ENCODE measurements around the gene TIMP2.
A peak's percentile ranks its signal among the peaks of the same experiment; 100 is the strongest.

TIMP2 gene

GRCh38 chr17:78840780-78841611 lies 84.2 kb downstream of the TIMP2 start, which contains the start of gene USP36:
USP36 (minus strand) TSS chr17:78840814; CDS start chr17:78836363, 4,451 bp downstream.
- DNase-seq, result peak; percentile 92 to 100 (median 99)

GRCh38 chr17:78840530-78840779 lies 84.7 kb downstream of the TIMP2 start:
- DNase-seq, result no peak

GRCh38 chr17:78839762-78840529 lies 85.2 kb downstream of the TIMP2 start:
- peak in 9 of 58 donors; percentile 11 to 58 (median 46) for DNase-seq

- DNase-seq, result no peak
Observed at GRCh38 chr17:78839235-78839761, 85.9 kb downstream of the TIMP2 start.

GRCh38 chr17:78838574-78839005 lies 86.6 kb downstream of the TIMP2 start:
- DNase-seq, result no peak

- DNase-seq, result no peak
Observed at GRCh38 chr17:78836420-78837021, 88.7 kb downstream of the TIMP2 start.

- no peak for DNase-seq
Observed at GRCh38 chr17:78834571-78834970, 90.6 kb downstream of the TIMP2 start.

GRCh38 chr17:78832541-78832810 lies 92.7 kb downstream of the TIMP2 start:
- no peak for DNase-seq

- DNase-seq, result no peak
Observed at GRCh38 chr17:78831688-78832540, 93.3 kb downstream of the TIMP2 start.

- no peak for DNase-seq
Observed at GRCh38 chr17:78829477-78829876, 95.7 kb downstream of the TIMP2 start.

GRCh38 chr17:78828470-78829185 lies 96.6 kb downstream of the TIMP2 start:
- DNase-seq, result no peak

- DNase-seq, result peak in 14 of 58 donors; percentile 3 to 38 (median 19)
Observed at GRCh38 chr17:78826836-78827509, 98.2 kb downstream of the TIMP2 start.

GRCh38 chr17:78826421-78826820 lies 98.8 kb downstream of the TIMP2 start:
- DNase-seq, result no peak

- DNase-seq, result no peak
Observed at GRCh38 chr17:78825696-78826095, 99.5 kb downstream of the TIMP2 start.

GRCh38 chr17:78824240-78824639 lies 100.9 kb downstream of the TIMP2 start:
- no peak for DNase-seq

GRCh38 chr17:78823282-78824046 lies 101.7 kb downstream of the TIMP2 start:
- DNase-seq, result no peak

- peak in 36 of 58 donors; percentile 13 to 72 (median 46) for DNase-seq
Observed at GRCh38 chr17:78822552-78822951, 102.6 kb downstream of the TIMP2 start.

GRCh38 chr17:78821961-78822360 lies 103.2 kb downstream of the TIMP2 start:
- no peak for DNase-seq

GRCh38 chr17:78820841-78821240 lies 104.3 kb downstream of the TIMP2 start:
- DNase-seq, result no peak
